Measurements from ENCODE around the gene POU5F1. TPM values are rescaled to one million over a fixed set of nuclear protein-coding genes. Genes with fewer than 3 reads are reported as not detected.
"Not testable (repeated sequence)": the region's sequence is repeated elsewhere in the genome, so short reads cannot be mapped to it uniquely, and the experiment has no call there.

Gene POU5F1
- 0.70 TPM for polyA plus RNA-seq

- Mint-ChIP-seq H3K27me3 (no peaks in the 10 kb centered on the region), H3K4me3 (no peak within 1 kb of the TSS), H3K4me1 (peaks cover 0 to 2% (median 2%) of the 10 kb centered on the region in 3 donors), H3K9me3 (no peaks in the 10 kb centered on the region), H3K27ac (no peak within 1 kb of the TSS), H3K36me3 (no peaks in the 10 kb centered on the region)
Observed at GRCh38 chr6:31170600-31170881, at the start of gene POU5F1. Gene POU5F1 (minus strand): TSS chr6:31170682. CDS start chr6:31170620, 62 bp downstream.

GRCh38 chr6:31216208-31216898, 45.9 kb upstream of the POU5F1 start:
- Mint-ChIP-seq H3K4me3 (peak overlapping the region in 2 of 4 donors; percentile 47 to 55), H3K36me3 (no peaks in the 10 kb centered on the region), H3K4me1 (peaks cover 5 to 7% (median 6%) of the 10 kb centered on the region in 3 donors), H3K27ac (peak overlapping the region in 1 of 3 donors; percentile 7), H3K9me3 (peaks cover 0 to 25% (median 8%) of the 10 kb centered on the region in 3 donors), H3K27me3 (peaks cover 3% of the 10 kb centered on the region)

- Mint-ChIP-seq H3K27ac (peak overlapping the region in 1 of 3 donors; percentile 19), H3K9me3 (peaks cover 0 to 25% (median 8%) of the 10 kb centered on the region in 3 donors)
- H3K27me3 Mint-ChIP-seq = not testable (repeated sequence)
Observed at GRCh38 chr6:31215216-31215615, 44.7 kb upstream of the POU5F1 start.

GRCh38 chr6:31214516-31214915, 44.0 kb upstream of the POU5F1 start:
- peaks cover 4% of the 10 kb centered on the region for H3K27me3 Mint-ChIP-seq
- H3K9me3 Mint-ChIP-seq = peaks cover 0 to 25% (median 8%) of the 10 kb centered on the region in 3 donors
- H3K4me1 Mint-ChIP-seq = peaks cover 5 to 7% (median 6%) of the 10 kb centered on the region in 3 donors
- no peaks in the 10 kb centered on the region for H3K36me3 Mint-ChIP-seq
- H3K4me3 Mint-ChIP-seq = no peak overlapping the region
- peak overlapping the region in 1 of 3 donors; percentile 37 for H3K27ac Mint-ChIP-seq

More at GRCh38 chr6:31215216-31215615, 44.7 kb upstream of the POU5F1 start:
- not testable (repeated sequence) for H3K4me1 Mint-ChIP-seq, H3K36me3 Mint-ChIP-seq, H3K4me3 Mint-ChIP-seq

- Mint-ChIP-seq H3K4me1 (peaks cover 2 to 5% (median 2%) of the 10 kb centered on the region in 3 donors), H3K4me3 (no peak overlapping the region), H3K27ac (no peak overlapping the region), H3K27me3 (peaks cover 1% of the 10 kb centered on the region), H3K9me3 (peaks cover 0 to 8% (median 1%) of the 10 kb centered on the region in 3 donors), H3K36me3 (peaks cover 4% of the 10 kb centered on the region)
Observed at GRCh38 chr6:31210741-31211532, 40.5 kb upstream of the POU5F1 start.

- Mint-ChIP-seq H3K4me3 (peak overlapping the region in 1 of 4 donors; percentile 48), H3K27ac (peak overlapping the region in 1 of 3 donors; percentile 80), H3K36me3 (peaks cover 4% of the 10 kb centered on the region), H3K27me3 (peaks cover 1% of the 10 kb centered on the region), H3K9me3 (peaks cover 0 to 6% (median 0%) of the 10 kb centered on the region in 3 donors), H3K4me1 (peaks cover 0 to 5% (median 4%) of the 10 kb centered on the region in 3 donors)
Observed at GRCh38 chr6:31210123-31210522, 39.6 kb upstream of the POU5F1 start.

- H3K36me3 Mint-ChIP-seq = peaks cover 4% of the 10 kb centered on the region
- H3K4me1 Mint-ChIP-seq = peaks cover 0 to 11% (median 4%) of the 10 kb centered on the region in 3 donors
- no peak overlapping the region for H3K27ac Mint-ChIP-seq
- no peak overlapping the region for H3K4me3 Mint-ChIP-seq
- peaks cover 1% of the 10 kb centered on the region for H3K27me3 Mint-ChIP-seq
- no peaks in the 10 kb centered on the region for H3K9me3 Mint-ChIP-seq
Observed at GRCh38 chr6:31209137-31209536, 38.7 kb upstream of the POU5F1 start.

- Mint-ChIP-seq H3K9me3 (no peaks in the 10 kb centered on the region), H3K4me3 (no peak overlapping the region), H3K36me3 (peaks cover 4% of the 10 kb centered on the region), H3K4me1 (peaks cover 6 to 17% (median 7%) of the 10 kb centered on the region in 3 donors), H3K27me3 (peaks cover 1% of the 10 kb centered on the region), H3K27ac (no peak overlapping the region)
Observed at GRCh38 chr6:31208506-31208905, 38.0 kb upstream of the POU5F1 start.

GRCh38 chr6:31205638-31206037, 35.2 kb upstream of the POU5F1 start:
- no peaks in the 10 kb centered on the region for H3K9me3 Mint-ChIP-seq
- peak overlapping the region in 2 of 3 donors; percentile 18 to 94 for H3K27ac Mint-ChIP-seq
- peak overlapping the region in 3 of 4 donors; percentile 3 to 78 (median 69) for H3K4me3 Mint-ChIP-seq
- H3K27me3 Mint-ChIP-seq = peaks cover 1% of the 10 kb centered on the region
- H3K4me1 Mint-ChIP-seq = peaks cover 11 to 38% (median 24%) of the 10 kb centered on the region in 3 donors
- H3K36me3 Mint-ChIP-seq = peaks cover 8% of the 10 kb centered on the region

- peaks cover 11 to 38% (median 24%) of the 10 kb centered on the region in 3 donors for H3K4me1 Mint-ChIP-seq
- H3K9me3 Mint-ChIP-seq = no peaks in the 10 kb centered on the region
- H3K27ac Mint-ChIP-seq = peak overlapping the region; percentile 94 to 100 (median 99)
- H3K4me3 Mint-ChIP-seq = peak overlapping the region in 3 of 4 donors; percentile 92 to 98 (median 98)
- H3K36me3 Mint-ChIP-seq = peaks cover 8% of the 10 kb centered on the region
- H3K27me3 Mint-ChIP-seq = no peaks in the 10 kb centered on the region
Observed at GRCh38 chr6:31204751-31205145, 34.3 kb upstream of the POU5F1 start.

- H3K36me3 Mint-ChIP-seq = peaks cover 11% of the 10 kb centered on the region
Observed at GRCh38 chr6:31203345-31203979, 33.0 kb upstream of the POU5F1 start.

GRCh38 chr6:31202259-31203166, 32.0 kb upstream of the POU5F1 start:
- Mint-ChIP-seq H3K9me3 (no peaks in the 10 kb centered on the region), H3K27me3 (no peaks in the 10 kb centered on the region), H3K27ac (peak overlapping the region; percentile 10 to 99 (median 94)), H3K36me3 (peaks cover 7% of the 10 kb centered on the region), H3K4me1 (peaks cover 16 to 38% (median 31%) of the 10 kb centered on the region in 3 donors), H3K4me3 (peak overlapping the region; percentile 84 to 98 (median 90))

More at GRCh38 chr6:31203345-31203979, 33.0 kb upstream of the POU5F1 start:
- Mint-ChIP-seq H3K9me3 (no peaks in the 10 kb centered on the region), H3K4me1 (peaks cover 11 to 38% (median 31%) of the 10 kb centered on the region in 3 donors), H3K4me3 (peak overlapping the region; percentile 84 to 98 (median 95)), H3K27me3 (no peaks in the 10 kb centered on the region), H3K27ac (peak overlapping the region; percentile 94 to 100 (median 99))

GRCh38 chr6:31199105-31199452, 28.6 kb upstream of the POU5F1 start:
- not testable (repeated sequence) for H3K27me3 Mint-ChIP-seq, H3K9me3 Mint-ChIP-seq, H3K36me3 Mint-ChIP-seq
- peaks cover 21 to 45% (median 37%) of the 10 kb centered on the region in 3 donors for H3K4me1 Mint-ChIP-seq
- peak overlapping the region; percentile 39 to 100 (median 100) for H3K27ac Mint-ChIP-seq
- peak overlapping the region; percentile 95 to 100 (median 96) for H3K4me3 Mint-ChIP-seq
